SW480 (cell line): ENCODE results near the gene NFIC.
"Not testable (repeated sequence)": the region's sequence is repeated elsewhere in the genome, so short reads cannot be mapped to it uniquely, and the experiment has no call there.

Experiments
- DNase-seq: peaks from one replicate; pipeline ENCODE4 v3.0.0-alpha.2; 2016; ENCODE audit warnings: low spot score

The NFIC gene

GRCh38 chr19:3373971-3374368 lies 7.6 kb downstream of the NFIC start:
- DNase-seq, result no peak

- no peak for DNase-seq
Measured at GRCh38 chr19:3374369-3375112, 8.2 kb downstream of the NFIC start.

GRCh38 chr19:3375221-3376090 lies 9.1 kb downstream of the NFIC start:
- no peak for DNase-seq

- not testable (repeated sequence) for DNase-seq
Measured at GRCh38 chr19:3376091-3376455, 9.7 kb downstream of the NFIC start.

GRCh38 chr19:3378352-3379150 lies 12.2 kb downstream of the NFIC start:
- no peak for DNase-seq

GRCh38 chr19:3380829-3381228 lies 14.4 kb downstream of the NFIC start:
- DNase-seq, result no peak

- no peak for DNase-seq
Measured at GRCh38 chr19:3381701-3382372, 15.5 kb downstream of the NFIC start.

- no peak for DNase-seq
Measured at GRCh38 chr19:3382460-3383100, 16.2 kb downstream of the NFIC start.

GRCh38 chr19:3383121-3383722 lies 16.8 kb downstream of the NFIC start:
- DNase-seq, result no peak

- DNase-seq, result no peak
Measured at GRCh38 chr19:3386447-3387234, 20.3 kb downstream of the NFIC start.

GRCh38 chr19:3387645-3388589 lies 21.5 kb downstream of the NFIC start:
- DNase-seq, result peak; percentile 47

- DNase-seq, result no peak
Measured at GRCh38 chr19:3389446-3389778, 23.0 kb downstream of the NFIC start.

GRCh38 chr19:3389876-3390371 lies 23.5 kb downstream of the NFIC start:
- DNase-seq, result no peak

GRCh38 chr19:3391911-3392310 lies 25.5 kb downstream of the NFIC start:
- DNase-seq, result not testable (repeated sequence)

GRCh38 chr19:3392480-3392879 lies 26.1 kb downstream of the NFIC start:
- DNase-seq, result no peak

GRCh38 chr19:3396881-3397265 lies 30.5 kb downstream of the NFIC start:
- no peak for DNase-seq

- DNase-seq, result peak; percentile 46
Measured at GRCh38 chr19:3397266-3398022, 31.1 kb downstream of the NFIC start.
